DOHH2 (cell line): ENCODE data around the gene PYGB.

Experiments
- H3F3A ChIP-seq: fragments of 200-600 bp; sonication (generic), shearing (Covaris generic); 2 replicates; pipeline ENCODE4 v1.6.0; 2016; ENCODE audit warnings: antibody characterized with exemption, mild to moderate bottlenecking; ENCODE audit not compliant: control insufficient read depth, insufficient read depth
- H3K27ac ChIP-seq: fragments of 200-600 bp; sonication (generic); 2 replicates; pipeline ENCODE4 v1.5.1; 2014; ENCODE audit warnings: low read depth, mild to moderate bottlenecking, low read length, moderate library complexity
- H3K27me3 ChIP-seq: fragments of 200-600 bp; sonication (generic); 2 replicates; pipeline ENCODE4 v1.6.1; 2014; ENCODE audit warnings: mild to moderate bottlenecking, low read length, mixed read lengths; ENCODE audit not compliant: control insufficient read depth
- H3K36me3 ChIP-seq: fragments of 200-600 bp; sonication (generic); 2 replicates; pipeline ENCODE4 v1.6.1; 2014; ENCODE audit warnings: mild to moderate bottlenecking, low read length, moderate library complexity, mixed read lengths; ENCODE audit not compliant: control insufficient read depth
- H3K4me1 ChIP-seq: fragments of 200-600 bp; sonication (generic); 2 replicates; pipeline ENCODE4 v1.6.1; 2014; ENCODE audit warnings: mild to moderate bottlenecking, low read length, mixed read lengths; ENCODE audit not compliant: control insufficient read depth
- H3K4me2 ChIP-seq: fragments of 200-600 bp; sonication (generic); 2 replicates; pipeline ENCODE4 v1.6.0; 2014; ENCODE audit warnings: mild to moderate bottlenecking, low read length, moderate library complexity
- H3K4me3 ChIP-seq: fragments of 200-600 bp; sonication (generic); 2 replicates; pipeline ENCODE4 v1.5.1; 2014; ENCODE audit warnings: mild to moderate bottlenecking, low read length, mixed read lengths
- H3K79me2 ChIP-seq: fragments of 200-600 bp; sonication (generic); 2 replicates; pipeline ENCODE4 v1.6.1; 2014; ENCODE audit warnings: mild to moderate bottlenecking, low read length, mixed read lengths; ENCODE audit not compliant: control insufficient read depth
- H3K9me2 ChIP-seq: fragments of 200-600 bp; sonication (generic); replicated peaks from 2 replicates; pipeline ENCODE4 v1.6.1; 2014; ENCODE audit warnings: mild to moderate bottlenecking, low read length, mixed read lengths; ENCODE audit not compliant: control insufficient read depth
- H3K9me3 ChIP-seq: fragments of 200-600 bp; sonication (generic); 2 replicates; pipeline ENCODE4 v1.6.1; 2014; ENCODE audit warnings: antibody characterized with exemption, low read length, mixed read lengths; ENCODE audit not compliant: control insufficient read depth, insufficient read depth
- H4K20me1 ChIP-seq: fragments of 200-600 bp; sonication (generic); 2 replicates; pipeline ENCODE4 v1.6.0; 2014; ENCODE audit warnings: low read depth, mild to moderate bottlenecking, antibody characterized with exemption, low read length, moderate library complexity; ENCODE audit not compliant: control insufficient read depth, insufficient read depth
- EZH2phosphoT487 ChIP-seq: fragments of 200-600 bp; sonication (generic); IDR thresholded peaks from 2 replicates; pipeline ENCODE4 v1.6.1; 2017; ENCODE audit warnings: borderline replicate concordance, mild to moderate bottlenecking, antibody characterized with exemption, low read length, moderate library complexity, mixed read lengths
- TF ChIP-seq, protein P1 (sequence below): fragments of 200-600 bp; sonication (generic); IDR thresholded peaks from one replicate; pipeline ENCODE4 v1.5.1; 2014; ENCODE audit warnings: antibody characterized with exemption, mild to moderate bottlenecking, low read depth, low read length; ENCODE audit not compliant: poor library complexity, severe bottlenecking

The PYGB gene

GRCh38 chr20:25316506-25317190 is 68.8 kb downstream of the PYGB start:
- peaks cover 13% of the 10 kb centered on the region for H3K79me2 ChIP-seq
- H3K4me1 ChIP-seq: peaks cover 49% of the 10 kb centered on the region
- no peaks in the 10 kb centered on the region for H3K9me3 ChIP-seq
- no peaks in the 10 kb centered on the region for H4K20me1 ChIP-seq
- peaks cover 12% of the 10 kb centered on the region for H3F3A ChIP-seq
- no peak overlapping the region for H3K27ac ChIP-seq
- H3K27me3 ChIP-seq: no peaks in the 10 kb centered on the region
- no peak for TF ChIP-seq EZH2phosphoT487
- TF ChIP-seq, protein P1, sequence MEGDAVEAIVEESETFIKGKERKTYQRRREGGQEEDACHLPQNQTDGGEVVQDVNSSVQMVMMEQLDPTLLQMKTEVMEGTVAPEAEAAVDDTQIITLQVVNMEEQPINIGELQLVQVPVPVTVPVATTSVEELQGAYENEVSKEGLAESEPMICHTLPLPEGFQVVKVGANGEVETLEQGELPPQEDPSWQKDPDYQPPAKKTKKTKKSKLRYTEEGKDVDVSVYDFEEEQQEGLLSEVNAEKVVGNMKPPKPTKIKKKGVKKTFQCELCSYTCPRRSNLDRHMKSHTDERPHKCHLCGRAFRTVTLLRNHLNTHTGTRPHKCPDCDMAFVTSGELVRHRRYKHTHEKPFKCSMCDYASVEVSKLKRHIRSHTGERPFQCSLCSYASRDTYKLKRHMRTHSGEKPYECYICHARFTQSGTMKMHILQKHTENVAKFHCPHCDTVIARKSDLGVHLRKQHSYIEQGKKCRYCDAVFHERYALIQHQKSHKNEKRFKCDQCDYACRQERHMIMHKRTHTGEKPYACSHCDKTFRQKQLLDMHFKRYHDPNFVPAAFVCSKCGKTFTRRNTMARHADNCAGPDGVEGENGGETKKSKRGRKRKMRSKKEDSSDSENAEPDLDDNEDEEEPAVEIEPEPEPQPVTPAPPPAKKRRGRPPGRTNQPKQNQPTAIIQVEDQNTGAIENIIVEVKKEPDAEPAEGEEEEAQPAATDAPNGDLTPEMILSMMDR: no peak
- H3K4me3 ChIP-seq: no peak overlapping the region
- no peaks in the 10 kb centered on the region for H3K9me2 ChIP-seq
- no peak overlapping the region for H3K4me2 ChIP-seq
- peaks cover 17% of the 10 kb centered on the region for H3K36me3 ChIP-seq

GRCh38 chr20:25317351-25318075 is 69.6 kb downstream of the PYGB start:
- H3K27me3 ChIP-seq: no peaks in the 10 kb centered on the region
- peak overlapping the region; percentile 92 for H3K27ac ChIP-seq
- H3K79me2 ChIP-seq: peaks cover 13% of the 10 kb centered on the region
- H3K4me3 ChIP-seq: peak overlapping the region; percentile 67
- peaks cover 16% of the 10 kb centered on the region for H3F3A ChIP-seq
- no peaks in the 10 kb centered on the region for H3K9me3 ChIP-seq
- TF ChIP-seq EZH2phosphoT487: no peak
- TF ChIP-seq, protein P1: no peak
- peaks cover 53% of the 10 kb centered on the region for H3K4me1 ChIP-seq
- H4K20me1 ChIP-seq: no peaks in the 10 kb centered on the region
- peak overlapping the region; percentile 64 for H3K4me2 ChIP-seq
- H3K9me2 ChIP-seq: no peaks in the 10 kb centered on the region
- H3K36me3 ChIP-seq: peaks cover 21% of the 10 kb centered on the region

- Histone ChIP-seq H3K4me2 (peak overlapping the region; percentile 64), H3K36me3 (peaks cover 31% of the 10 kb centered on the region), H3K4me1 (peaks cover 61% of the 10 kb centered on the region), H4K20me1 (no peaks in the 10 kb centered on the region), H3K79me2 (peaks cover 13% of the 10 kb centered on the region), H3K4me3 (peak overlapping the region; percentile 67), H3K9me3 (no peaks in the 10 kb centered on the region), H3K9me2 (no peaks in the 10 kb centered on the region), H3K27ac (peak overlapping the region; percentile 92), H3F3A (peaks cover 16% of the 10 kb centered on the region), H3K27me3 (no peaks in the 10 kb centered on the region)
- TF ChIP-seq, protein P1: no peak
- TF ChIP-seq EZH2phosphoT487: no peak
Observed at GRCh38 chr20:25318471-25319240, 70.8 kb downstream of the PYGB start.
